Lower lobe of right lung (tissue), 2 donors: ENCODE data around the gene OMP. TPM values are rescaled to one million over a fixed set of nuclear protein-coding genes. Genes with fewer than 3 reads are reported as not detected.

Experiments
- ATAC-seq, 2 donors: fragments of 200-7000 bp; cut with Tn5 transposase; one replicate each; pipeline ENCODE4 v1.9.1; 2020 to 2022; ENCODE audit warnings: mild to moderate bottlenecking in 2 of 2, moderate library complexity in 2 of 2
- DNase-seq: peaks from one replicate; pipeline ENCODE4 v3.0.0-alpha.2; 2020
- H3K27ac ChIP-seq: fragments of 200-600 bp; one replicate; pipeline ENCODE4 v1.8.0; 2022
- H3K27me3 ChIP-seq: fragments of 200-600 bp; one replicate; pipeline ENCODE4 v1.8.0; 2022; ENCODE audit warnings: low read depth
- H3K36me3 ChIP-seq: fragments of 200-600 bp; one replicate; pipeline ENCODE4 v1.8.0; 2022; ENCODE audit warnings: mild to moderate bottlenecking
- H3K4me1 ChIP-seq: fragments of 200-600 bp; one replicate; pipeline ENCODE4 v1.8.0; 2022
- H3K4me3 ChIP-seq: fragments of 200-600 bp; one replicate; pipeline ENCODE4 v1.8.0; 2022; ENCODE audit warnings: mild to moderate bottlenecking
- H3K9me3 ChIP-seq: fragments of 200-600 bp; one replicate; pipeline ENCODE4 v1.8.0; 2022
- CTCF ChIP-seq: fragments of 200-600 bp; IDR thresholded peaks from one replicate; pipeline ENCODE4 v1.8.0; 2022; ENCODE audit warnings: antibody characterized with exemption, mild to moderate bottlenecking
- intact Hi-C: fragments of 100-400 bp; cut with DNase I; formaldehyde crosslinking; loops from one replicate; pipeline ENCODE4 v1.11.0; 2022
- total RNA-seq: library from RNA; stranded (reverse); fragmentation: NEBNext Ultra II Directional; extraction: Animal tissue kit (Norgen Biotek cat#: 25700); gene quantifications from one replicate; pipeline ENCODE4 v1.2.1, GENCODE V29; 2021
- donor health status: DM: no; HTN: yes; CAD: no; lungs with severe emphysema.

OMP gene
- total RNA-seq, 1 donor from 2014 or later, result not detected

GRCh38 chr11:77124041-77124440 lies 21.4 kb downstream of the OMP start:
- ATAC-seq (no peak), DNase-seq (no peak)
- Histone ChIP-seq H3K4me3 (no peak overlapping the region), H3K27me3 (peaks cover 4% of the 10 kb centered on the region), H3K36me3 (no peaks in the 10 kb centered on the region), H3K27ac (no peak overlapping the region), H3K4me1 (peaks cover 17% of the 10 kb centered on the region), H3K9me3 (no peaks in the 10 kb centered on the region)
- no peak for TF ChIP-seq CTCF
- intact Hi-C loops, result no loop called here

- intact Hi-C loops, result no loop called here
These were observed 21.8 kb downstream of the OMP start for GRCh38 chr11:77124488-77124887.

GRCh38 chr11:77125191-77125590 lies 22.6 kb downstream of the OMP start:
- Histone ChIP-seq H3K36me3 (no peaks in the 10 kb centered on the region), H3K27me3 (peaks cover 4% of the 10 kb centered on the region), H3K4me1 (peaks cover 17% of the 10 kb centered on the region), H3K27ac (no peak overlapping the region), H3K9me3 (no peaks in the 10 kb centered on the region), H3K4me3 (no peak overlapping the region)
- intact Hi-C loops, result no loop called here
- ATAC-seq (no peak), DNase-seq (no peak)
- TF ChIP-seq CTCF, result no peak

More at GRCh38 chr11:77124488-77124887, 21.8 kb downstream of the OMP start:
- ATAC-seq, result no peak
- TF ChIP-seq CTCF, result no peak
- Histone ChIP-seq H3K9me3 (no peaks in the 10 kb centered on the region), H3K27me3 (peaks cover 4% of the 10 kb centered on the region), H3K4me3 (no peak overlapping the region), H3K36me3 (no peaks in the 10 kb centered on the region), H3K27ac (no peak overlapping the region), H3K4me1 (peaks cover 17% of the 10 kb centered on the region)
- DNase-seq, result no peak

- intact Hi-C loops, result no loop called here
- peaks cover 17% of the 10 kb centered on the region for H3K4me1 ChIP-seq
- DNase-seq, result no peak
- H3K4me3 ChIP-seq, result no peak overlapping the region
- H3K36me3 ChIP-seq, result no peaks in the 10 kb centered on the region
- no peak for TF ChIP-seq CTCF
- H3K27ac ChIP-seq, result no peak overlapping the region
- H3K27me3 ChIP-seq, result peaks cover 4% of the 10 kb centered on the region
- no peaks in the 10 kb centered on the region for H3K9me3 ChIP-seq
- ATAC-seq, result no peak
These were observed 23.1 kb downstream of the OMP start for GRCh38 chr11:77125695-77126094.

- H3K4me3 ChIP-seq, result no peak overlapping the region
- H3K27ac ChIP-seq, result no peak overlapping the region
- H3K27me3 ChIP-seq, result peaks cover 4% of the 10 kb centered on the region
- H3K4me1 ChIP-seq, result peaks cover 21% of the 10 kb centered on the region
- TF ChIP-seq CTCF, result no peak
- no peaks in the 10 kb centered on the region for H3K36me3 ChIP-seq
- no peak for DNase-seq
- no peak for ATAC-seq
- intact Hi-C loops, result no loop called here
- no peaks in the 10 kb centered on the region for H3K9me3 ChIP-seq
These were observed 23.6 kb downstream of the OMP start for GRCh38 chr11:77126156-77126775.
